GM06990 (cell line): Measurements from ENCODE around the gene MYBL2.

Source experiments
- DNase-seq: peaks from one replicate; pipeline ENCODE4 v3.0.0-alpha.2; 2011; ENCODE audit not compliant: insufficient read length; ENCODE audit errors: extremely low read depth
- H3K27me3 ChIP-seq: replicated peaks from 2 replicates; pipeline ENCODE4 v1.6.0; 2011; ENCODE audit warnings: low read length; ENCODE audit not compliant: control insufficient read depth, insufficient read depth
- H3K36me3 ChIP-seq: 2 replicates; pipeline ENCODE4 v1.5.1; 2011; ENCODE audit warnings: low read length; ENCODE audit not compliant: control insufficient read depth, insufficient read depth
- H3K4me3 ChIP-seq: replicated peaks from 2 replicates; pipeline ENCODE4 v1.5.1; 2011; ENCODE audit warnings: low read depth, mild to moderate bottlenecking, control low read depth, low read length
- CTCF ChIP-seq: IDR thresholded peaks from 2 replicates; pipeline ENCODE4 v1.5.1; 2011; ENCODE audit warnings: low read length, control low read depth, mild to moderate bottlenecking, inconsistent platforms; ENCODE audit not compliant: insufficient read depth, poor library complexity, severe bottlenecking

The MYBL2 gene

GRCh38 chr20:43740642-43741041 is 73.7 kb downstream of the MYBL2 start:
- H3K36me3 ChIP-seq, result no peaks in the 10 kb centered on the region
- no peaks in the 10 kb centered on the region for H3K27me3 ChIP-seq
- no peak for TF ChIP-seq CTCF
- DNase-seq, result no peak
- no peak overlapping the region for H3K4me3 ChIP-seq

GRCh38 chr20:43744151-43744611 is 77.3 kb downstream of the MYBL2 start:
- TF ChIP-seq CTCF, result no peak
- DNase-seq, result no peak

GRCh38 chr20:43744966-43745730 is 78.2 kb downstream of the MYBL2 start:
- DNase-seq, result no peak
- Histone ChIP-seq H3K4me3 (no peak overlapping the region), H3K27me3 (no peaks in the 10 kb centered on the region), H3K36me3 (no peaks in the 10 kb centered on the region)
- no peak for TF ChIP-seq CTCF

More at GRCh38 chr20:43744151-43744611, 77.3 kb downstream of the MYBL2 start:
- Histone ChIP-seq H3K27me3 (no peaks in the 10 kb centered on the region), H3K36me3 (no peaks in the 10 kb centered on the region), H3K4me3 (no peak overlapping the region)

GRCh38 chr20:43746344-43747137 is 79.6 kb downstream of the MYBL2 start:
- Histone ChIP-seq H3K27me3 (no peaks in the 10 kb centered on the region), H3K4me3 (no peak overlapping the region), H3K36me3 (no peaks in the 10 kb centered on the region)
- TF ChIP-seq CTCF, result no peak
- no peak for DNase-seq

GRCh38 chr20:43748274-43748673 is 81.4 kb downstream of the MYBL2 start:
- H3K36me3 ChIP-seq, result no peaks in the 10 kb centered on the region
- DNase-seq, result no peak
- no peaks in the 10 kb centered on the region for H3K27me3 ChIP-seq
- no peak overlapping the region for H3K4me3 ChIP-seq
- no peak for TF ChIP-seq CTCF
